H1 (cell line): Measurements from ENCODE around the gene PRDX5. TPM values are rescaled to one million over a fixed set of nuclear protein-coding genes. Genes with fewer than 3 reads are reported as not detected.

Experiments
- polyA plus RNA-seq, 7 experiments: library from polyadenylated mRNA; depleted of rRNA in 3 of 7; stranded (reverse) in 5 of 7; unstranded in 2 of 7; fragments of >200 nt in 5 of 7; fragments of 200-250 nt in 2 of 7; gene quantifications; 1 replicate in 5 of 7; 2 replicates in 1 of 7; 4 replicates in 1 of 7; pipeline versions ENCODE4 v1.2.1 to v1.2.3, GENCODE V29; 2011 to 2013; ENCODE audit warnings: missing spikeins in 2 of 7, mixed read lengths in 2 of 7
- total RNA-seq: library from RNA; stranded (reverse); fragmentation: NEBNext Ultra II Directional; extraction: Animal tissue kit (Norgen Biotek cat#: 25700); gene quantifications from 2 replicates; pipeline ENCODE4 v1.2.1, GENCODE V29; 2021
- TF ChIP-seq, protein P1 (sequence below): IDR thresholded peaks from 2 replicates; pipeline ENCODE4 v1.6.1; 2012; ENCODE audit warnings: inconsistent platforms

Gene PRDX5
- total and polyA plus RNA-seq, 2 of the 8 experiments (the other 6 are each of a cell fraction or from before 2014, with no cell fraction given): 201 to 582 TPM

DNA sequence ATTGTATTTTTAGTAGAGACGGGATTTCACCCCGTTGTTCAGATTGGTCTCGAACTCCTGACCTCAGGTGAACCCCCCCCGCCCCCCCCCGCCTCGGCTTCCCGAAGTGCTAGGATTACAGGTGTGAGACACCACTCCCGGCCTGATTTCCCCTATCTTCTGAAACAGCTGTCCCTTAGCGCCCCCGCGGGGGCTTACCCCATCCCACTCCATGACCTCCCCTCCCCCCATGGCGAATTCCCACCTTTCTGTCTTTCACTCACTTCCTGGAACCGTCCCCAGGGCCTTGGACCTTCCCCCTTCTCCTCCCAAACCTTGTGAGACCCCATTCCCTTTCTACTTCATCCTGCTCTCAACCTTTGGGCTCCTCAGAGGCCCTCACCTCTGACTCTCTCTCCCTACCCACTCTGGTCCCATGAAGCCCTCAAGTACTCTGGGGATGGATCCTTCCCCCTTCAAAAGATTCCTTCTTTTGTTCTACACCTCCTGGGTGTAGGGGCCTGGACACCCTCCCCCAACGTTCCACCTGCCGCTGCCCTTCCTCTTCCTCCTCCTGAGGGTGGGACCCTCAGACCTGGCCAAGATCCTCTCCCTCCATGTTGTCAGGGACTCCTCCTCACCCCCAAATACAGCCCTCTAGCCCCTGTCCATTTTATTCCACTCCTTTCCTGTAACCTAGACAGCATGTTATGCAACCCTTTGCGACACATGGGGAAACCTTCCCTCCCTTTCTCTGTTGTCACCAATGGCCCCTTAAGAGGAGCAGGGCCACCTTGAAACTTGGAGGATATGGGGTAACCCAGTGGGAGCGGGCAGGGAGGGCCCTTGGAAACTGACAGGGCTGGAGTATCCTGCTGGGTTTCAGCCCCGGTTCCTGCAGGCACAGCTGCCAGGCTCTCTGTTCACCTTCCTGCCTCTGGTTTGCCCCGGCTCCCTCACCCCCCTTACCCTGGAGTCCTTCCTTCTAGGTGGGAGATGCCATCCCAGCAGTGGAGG, 1.1 kb downstream of the PRDX5 start (continued):
- TF ChIP-seq, protein P1, sequence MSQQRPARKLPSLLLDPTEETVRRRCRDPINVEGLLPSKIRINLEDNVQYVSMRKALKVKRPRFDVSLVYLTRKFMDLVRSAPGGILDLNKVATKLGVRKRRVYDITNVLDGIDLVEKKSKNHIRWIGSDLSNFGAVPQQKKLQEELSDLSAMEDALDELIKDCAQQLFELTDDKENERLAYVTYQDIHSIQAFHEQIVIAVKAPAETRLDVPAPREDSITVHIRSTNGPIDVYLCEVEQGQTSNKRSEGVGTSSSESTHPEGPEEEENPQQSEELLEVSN: no peak
